HG02870 (cell line): Measurements from ENCODE around the gene HDAC4.
"Not testable (repeated sequence)": the region's sequence is repeated elsewhere in the genome, so short reads cannot be mapped to it uniquely, and the experiment has no call there.

Experiments used
- ATAC-seq: cut with Tn5 transposase; IDR thresholded peaks from one replicate; pipeline ENCODE4 v1.9.1; 2021; ENCODE audit warnings: mild to moderate bottlenecking, moderate library complexity; ENCODE audit not compliant: unreplicated experiment

HDAC4 gene

GRCh38 chr2:239084007-239084406, 316.8 kb downstream of the HDAC4 start:
- no peak for ATAC-seq

GRCh38 chr2:239082425-239082824, 318.4 kb downstream of the HDAC4 start:
- ATAC-seq: no peak

GRCh38 chr2:239081622-239082021, 319.2 kb downstream of the HDAC4 start:
- no peak for ATAC-seq

GRCh38 chr2:239081046-239081445, 319.8 kb downstream of the HDAC4 start:
- ATAC-seq: no peak

GRCh38 chr2:239079671-239080294, 321.0 kb downstream of the HDAC4 start:
- ATAC-seq: no peak

- ATAC-seq: no peak
These were observed 322.5 kb downstream of the HDAC4 start for GRCh38 chr2:239078128-239078924.

GRCh38 chr2:239077260-239077659, 323.6 kb downstream of the HDAC4 start:
- ATAC-seq: no peak

GRCh38 chr2:239075918-239076758, 324.7 kb downstream of the HDAC4 start:
- no peak for ATAC-seq

GRCh38 chr2:239073745-239074530, 326.9 kb downstream of the HDAC4 start:
- no peak for ATAC-seq

- ATAC-seq: no peak
These were observed 327.6 kb downstream of the HDAC4 start for GRCh38 chr2:239073270-239073669.

- no peak for ATAC-seq
These were observed 328.0 kb downstream of the HDAC4 start for GRCh38 chr2:239072786-239073185.

GRCh38 chr2:239070466-239070865, 330.4 kb downstream of the HDAC4 start:
- no peak for ATAC-seq

- not testable (repeated sequence) for ATAC-seq
These were observed 331.2 kb downstream of the HDAC4 start for GRCh38 chr2:239069362-239070333.

GRCh38 chr2:239068411-239068810, 332.4 kb downstream of the HDAC4 start:
- ATAC-seq: no peak

- ATAC-seq: no peak
These were observed 333.5 kb downstream of the HDAC4 start for GRCh38 chr2:239067196-239067865.

- no peak for ATAC-seq
These were observed 334.2 kb downstream of the HDAC4 start for GRCh38 chr2:239066597-239066996.

GRCh38 chr2:239065962-239066361, 334.9 kb downstream of the HDAC4 start:
- ATAC-seq: no peak

GRCh38 chr2:239065537-239065936, 335.3 kb downstream of the HDAC4 start:
- no peak for ATAC-seq

GRCh38 chr2:239064891-239065290, 335.9 kb downstream of the HDAC4 start:
- ATAC-seq: no peak
